Neural cell (in vitro differentiated cells): ENCODE measurements around the gene RAI14. TPM values are rescaled to one million over a fixed set of nuclear protein-coding genes. Genes with fewer than 3 reads are reported as not detected.

Experiments used
- H2AFZ ChIP-seq: fragments of 200-600, 300-800 bp; sonication (generic), shearing (Covaris generic); 2 replicates; pipeline ENCODE4 v1.6.0; 2014; ENCODE audit warnings: low read depth, mild to moderate bottlenecking, antibody characterized with exemption, low read length, moderate library complexity
- H3F3A ChIP-seq: fragments of 200-600 bp; shearing (Covaris generic); 2 replicates; pipeline ENCODE4 v1.6.1; 2016; ENCODE audit warnings: mild to moderate bottlenecking, moderate library complexity, mixed read lengths, antibody characterized with exemption, low read length; ENCODE audit not compliant: insufficient read depth, poor library complexity, severe bottlenecking
- H3K27ac ChIP-seq: fragments of 200-600, 300-800 bp; sonication (generic), shearing (Covaris generic); 2 replicates; pipeline ENCODE4 v1.5.1; 2014; ENCODE audit warnings: mild to moderate bottlenecking, low read length, moderate library complexity
- H3K27me3 ChIP-seq: fragments of 300-800, 200-600 bp; sonication (generic), shearing (Covaris generic); 2 replicates; pipeline ENCODE4 v1.6.0; 2014; ENCODE audit warnings: mild to moderate bottlenecking, low read depth, low read length, moderate library complexity; ENCODE audit not compliant: insufficient read depth
- H3K36me3 ChIP-seq: fragments of 300-800, 200-600 bp; sonication (generic), shearing (Covaris generic); 2 replicates; pipeline ENCODE4 v1.5.1; 2014; ENCODE audit warnings: mild to moderate bottlenecking, antibody characterized with exemption, low read length, moderate library complexity; ENCODE audit not compliant: insufficient read depth
- H3K4me2 ChIP-seq: fragments of 300-800, 200-600 bp; sonication (generic), shearing (Covaris generic); 2 replicates; pipeline ENCODE4 v1.6.0; 2014; ENCODE audit warnings: mild to moderate bottlenecking, low read length
- H3K4me3 ChIP-seq: fragments of 300-800, 200-600 bp; sonication (generic), shearing (Covaris generic); 2 replicates; pipeline ENCODE4 v1.5.1; 2014; ENCODE audit warnings: mild to moderate bottlenecking, low read length, moderate library complexity
- H3K79me2 ChIP-seq: fragments of 200-600 bp; shearing (Covaris generic); replicated peaks from 2 replicates; pipeline ENCODE4 v1.6.0; 2014; ENCODE audit warnings: mild to moderate bottlenecking, low read length, moderate library complexity; ENCODE audit not compliant: insufficient read depth
- H3K9ac ChIP-seq: fragments of 300-800, 200-600 bp; sonication (generic), shearing (Covaris generic); 2 replicates; pipeline ENCODE4 v1.6.1; 2016; ENCODE audit warnings: mild to moderate bottlenecking, low read length, mixed read lengths
- H3K9me2 ChIP-seq: fragments of 200-600 bp; shearing (Covaris generic); 2 replicates; pipeline ENCODE4 v1.6.1; 2016; ENCODE audit warnings: mild to moderate bottlenecking, low read length, mixed read lengths; ENCODE audit not compliant: insufficient read depth
- H3K9me3 ChIP-seq: fragments of 200-600, 300-800 bp; sonication (generic), shearing (Covaris generic); 2 replicates; pipeline ENCODE4 v1.6.1; 2016; ENCODE audit warnings: mild to moderate bottlenecking, mixed run types, low read length, moderate library complexity, mixed read lengths
- H4K20me1 ChIP-seq: fragments of 200-600 bp; shearing (Covaris generic); 2 replicates; pipeline ENCODE4 v1.6.1; 2016; ENCODE audit warnings: mild to moderate bottlenecking, mixed run types; ENCODE audit not compliant: insufficient read depth
- EZH2 ChIP-seq: fragments of 200-600, 300-800 bp; shearing (Covaris generic), sonication (generic); IDR thresholded peaks from 2 replicates; pipeline ENCODE4 v1.6.1; 2014; ENCODE audit warnings: antibody characterized with exemption, low read length, borderline replicate concordance, mild to moderate bottlenecking; ENCODE audit not compliant: insufficient read depth, poor library complexity, severe bottlenecking
- MXI1 ChIP-seq: fragments of 450-650 bp; conservative IDR thresholded peaks from 2 replicates; pipeline ENCODE4 v1.6.1; 2014; ENCODE audit warnings: antibody characterized with exemption, mild to moderate bottlenecking; ENCODE audit not compliant: poor library complexity, severe bottlenecking
- POLR2AphosphoS5 ChIP-seq: IDR thresholded peaks from 2 replicates; pipeline ENCODE4 v1.6.1; 2012
- RAD21 ChIP-seq: fragments of 450-650 bp; conservative IDR thresholded peaks from 2 replicates; pipeline ENCODE4 v1.6.1; 2014; ENCODE audit warnings: antibody characterized with exemption, mild to moderate bottlenecking, moderate library complexity
- SMC3 ChIP-seq: fragments of 450-650 bp; conservative IDR thresholded peaks from 2 replicates; pipeline ENCODE4 v1.6.1; 2014; ENCODE audit warnings: antibody characterized with exemption, mild to moderate bottlenecking, moderate library complexity; ENCODE audit not compliant: poor library complexity
- TAF1 ChIP-seq: IDR thresholded peaks from 2 replicates; pipeline ENCODE4 v1.6.1; 2012; ENCODE audit warnings: low read depth
- polyA plus RNA-seq: library from polyadenylated mRNA; depleted of rRNA; stranded (reverse); fragments of >200 nt; gene quantifications from 2 replicates; pipeline ENCODE4 v1.2.3, GENCODE V29; 2014
- TF ChIP-seq, protein P1 (sequence below): IDR thresholded peaks from 2 replicates; pipeline ENCODE4 v1.6.1; 2012; ENCODE audit warnings: borderline replicate concordance
- TF ChIP-seq, protein P2 (sequence below): fragments of 450-650 bp; IDR thresholded peaks from 2 replicates; pipeline ENCODE4 v1.5.1; 2014; ENCODE audit warnings: antibody characterized with exemption, mild to moderate bottlenecking, moderate library complexity; ENCODE audit not compliant: poor library complexity, severe bottlenecking

RAI14 gene
- polyA plus RNA-seq, 1 donor from 2014 or later, result 7.8 TPM

DNA sequence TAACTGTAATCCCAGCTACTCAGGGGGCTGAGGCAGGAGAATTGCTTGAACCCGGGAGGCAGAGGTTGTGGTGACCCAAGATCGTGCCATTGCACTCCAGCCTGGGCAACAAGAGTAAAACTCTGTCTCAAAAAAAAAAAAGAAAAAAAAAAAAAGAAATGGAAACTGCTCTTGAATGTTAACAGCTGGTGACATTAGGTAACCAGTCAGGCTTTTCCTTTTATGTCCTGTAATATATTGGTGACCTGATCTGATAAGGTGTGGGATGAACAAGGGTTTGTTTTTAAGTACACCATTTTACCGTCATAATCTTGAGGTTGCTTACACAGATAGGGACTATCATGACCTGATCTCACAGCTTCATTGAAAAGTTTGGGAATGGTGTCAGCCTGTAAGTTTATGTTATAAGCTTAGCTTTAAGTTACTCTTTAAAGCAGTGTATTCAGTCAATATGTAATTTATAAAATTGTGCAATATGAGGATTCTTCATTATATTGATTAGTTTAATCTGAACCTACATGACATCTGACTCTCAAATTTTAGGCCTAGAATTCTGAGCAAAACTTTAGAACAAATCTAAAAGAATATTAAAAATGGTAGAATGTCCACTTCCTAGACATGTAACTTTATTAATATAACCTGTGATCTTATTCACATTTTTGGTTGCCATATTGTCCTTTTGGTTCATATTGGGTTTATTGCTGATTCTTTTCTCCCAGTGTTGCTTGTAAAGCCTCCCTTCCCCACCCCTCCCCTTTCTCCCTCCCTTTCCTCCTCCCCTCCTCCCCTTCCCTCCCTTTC lies 41.4 kb downstream of the RAI14 start:
- Histone ChIP-seq H3K4me3 (no peak overlapping the region), H3K27me3 (no peaks in the 10 kb centered on the region), H3K79me2 (peaks cover 13% of the 10 kb centered on the region), H3K9me3 (no peaks in the 10 kb centered on the region), H3K9me2 (no peaks in the 10 kb centered on the region), H4K20me1 (no peaks in the 10 kb centered on the region), H3K9ac (no peak overlapping the region), H3F3A (no peaks in the 10 kb centered on the region), H3K36me3 (no peaks in the 10 kb centered on the region), H3K27ac (no peak overlapping the region), H3K4me2 (no peak overlapping the region), H2AFZ (no peak overlapping the region)
- TF ChIP-seq POLR2AphosphoS5 (no peak), MXI1 (no peak), RAD21 (no peak), EZH2 (no peak), TAF1 (no peak), SMC3 (no peak)
- TF ChIP-seq, protein P1, sequence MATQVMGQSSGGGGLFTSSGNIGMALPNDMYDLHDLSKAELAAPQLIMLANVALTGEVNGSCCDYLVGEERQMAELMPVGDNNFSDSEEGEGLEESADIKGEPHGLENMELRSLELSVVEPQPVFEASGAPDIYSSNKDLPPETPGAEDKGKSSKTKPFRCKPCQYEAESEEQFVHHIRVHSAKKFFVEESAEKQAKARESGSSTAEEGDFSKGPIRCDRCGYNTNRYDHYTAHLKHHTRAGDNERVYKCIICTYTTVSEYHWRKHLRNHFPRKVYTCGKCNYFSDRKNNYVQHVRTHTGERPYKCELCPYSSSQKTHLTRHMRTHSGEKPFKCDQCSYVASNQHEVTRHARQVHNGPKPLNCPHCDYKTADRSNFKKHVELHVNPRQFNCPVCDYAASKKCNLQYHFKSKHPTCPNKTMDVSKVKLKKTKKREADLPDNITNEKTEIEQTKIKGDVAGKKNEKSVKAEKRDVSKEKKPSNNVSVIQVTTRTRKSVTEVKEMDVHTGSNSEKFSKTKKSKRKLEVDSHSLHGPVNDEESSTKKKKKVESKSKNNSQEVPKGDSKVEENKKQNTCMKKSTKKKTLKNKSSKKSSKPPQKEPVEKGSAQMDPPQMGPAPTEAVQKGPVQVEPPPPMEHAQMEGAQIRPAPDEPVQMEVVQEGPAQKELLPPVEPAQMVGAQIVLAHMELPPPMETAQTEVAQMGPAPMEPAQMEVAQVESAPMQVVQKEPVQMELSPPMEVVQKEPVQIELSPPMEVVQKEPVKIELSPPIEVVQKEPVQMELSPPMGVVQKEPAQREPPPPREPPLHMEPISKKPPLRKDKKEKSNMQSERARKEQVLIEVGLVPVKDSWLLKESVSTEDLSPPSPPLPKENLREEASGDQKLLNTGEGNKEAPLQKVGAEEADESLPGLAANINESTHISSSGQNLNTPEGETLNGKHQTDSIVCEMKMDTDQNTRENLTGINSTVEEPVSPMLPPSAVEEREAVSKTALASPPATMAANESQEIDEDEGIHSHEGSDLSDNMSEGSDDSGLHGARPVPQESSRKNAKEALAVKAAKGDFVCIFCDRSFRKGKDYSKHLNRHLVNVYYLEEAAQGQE, result no peak
- TF ChIP-seq, protein P2, sequence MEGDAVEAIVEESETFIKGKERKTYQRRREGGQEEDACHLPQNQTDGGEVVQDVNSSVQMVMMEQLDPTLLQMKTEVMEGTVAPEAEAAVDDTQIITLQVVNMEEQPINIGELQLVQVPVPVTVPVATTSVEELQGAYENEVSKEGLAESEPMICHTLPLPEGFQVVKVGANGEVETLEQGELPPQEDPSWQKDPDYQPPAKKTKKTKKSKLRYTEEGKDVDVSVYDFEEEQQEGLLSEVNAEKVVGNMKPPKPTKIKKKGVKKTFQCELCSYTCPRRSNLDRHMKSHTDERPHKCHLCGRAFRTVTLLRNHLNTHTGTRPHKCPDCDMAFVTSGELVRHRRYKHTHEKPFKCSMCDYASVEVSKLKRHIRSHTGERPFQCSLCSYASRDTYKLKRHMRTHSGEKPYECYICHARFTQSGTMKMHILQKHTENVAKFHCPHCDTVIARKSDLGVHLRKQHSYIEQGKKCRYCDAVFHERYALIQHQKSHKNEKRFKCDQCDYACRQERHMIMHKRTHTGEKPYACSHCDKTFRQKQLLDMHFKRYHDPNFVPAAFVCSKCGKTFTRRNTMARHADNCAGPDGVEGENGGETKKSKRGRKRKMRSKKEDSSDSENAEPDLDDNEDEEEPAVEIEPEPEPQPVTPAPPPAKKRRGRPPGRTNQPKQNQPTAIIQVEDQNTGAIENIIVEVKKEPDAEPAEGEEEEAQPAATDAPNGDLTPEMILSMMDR, result no peak

DNA sequence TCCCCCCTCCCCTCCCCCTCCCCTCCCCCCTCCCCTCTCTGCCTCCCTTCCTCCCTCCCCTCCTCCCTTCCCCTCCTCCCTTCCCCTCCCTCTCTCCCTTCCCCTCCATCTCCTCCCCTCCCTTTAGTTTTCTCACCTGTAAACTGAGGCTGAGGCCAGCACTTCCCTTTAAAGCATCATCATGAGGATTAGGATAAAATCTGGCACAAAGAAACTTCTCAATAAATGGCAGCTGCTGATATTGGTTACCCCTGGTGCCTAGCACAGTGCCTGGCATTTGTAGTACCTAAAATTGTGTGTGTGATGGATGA lies 41.9 kb downstream of the RAI14 start:
- no peaks in the 10 kb centered on the region for H4K20me1 ChIP-seq
- no peaks in the 10 kb centered on the region for H3F3A ChIP-seq
- TF ChIP-seq, protein P1, result no peak
- TF ChIP-seq SMC3 (no peak), RAD21 (no peak), POLR2AphosphoS5 (no peak), TAF1 (no peak)
- TF ChIP-seq, protein P2, result no peak
- H3K4me3 ChIP-seq, result no peak overlapping the region
- no peaks in the 10 kb centered on the region for H3K9me2 ChIP-seq
- H3K4me2 ChIP-seq, result no peak overlapping the region
- H3K27ac ChIP-seq, result no peak overlapping the region
- H3K36me3 ChIP-seq, result no peaks in the 10 kb centered on the region
- H3K27me3 ChIP-seq, result no peaks in the 10 kb centered on the region
- H2AFZ ChIP-seq, result no peak overlapping the region
- peaks cover 14% of the 10 kb centered on the region for H3K79me2 ChIP-seq
- H3K9me3 ChIP-seq, result no peaks in the 10 kb centered on the region
- no peak overlapping the region for H3K9ac ChIP-seq
